Activated gamma-delta T cell treated with Interleukin-2 at 50 U/mL for 16 hours (primary cell): Measurements from ENCODE around the gene F11R.
"Not testable (repeated sequence)": the region's sequence is repeated elsewhere in the genome, so short reads cannot be mapped to it uniquely, and the experiment has no call there.

ENCODE experiments used
- DNase-seq: peaks from one replicate; pipeline ENCODE4 v3.0.0-alpha.2; 2020

F11R gene

GRCh38 chr1:160956966-160957365 is 64.0 kb downstream of the F11R start:
- DNase-seq, result no peak

GRCh38 chr1:160954158-160955104 is 66.5 kb downstream of the F11R start, which contains the start of gene ITLN2:
ITLN2 (minus strand) TSS chr1:160954809; CDS start chr1:160954741, 68 bp downstream.
- peak; percentile 40 for DNase-seq

DNA sequence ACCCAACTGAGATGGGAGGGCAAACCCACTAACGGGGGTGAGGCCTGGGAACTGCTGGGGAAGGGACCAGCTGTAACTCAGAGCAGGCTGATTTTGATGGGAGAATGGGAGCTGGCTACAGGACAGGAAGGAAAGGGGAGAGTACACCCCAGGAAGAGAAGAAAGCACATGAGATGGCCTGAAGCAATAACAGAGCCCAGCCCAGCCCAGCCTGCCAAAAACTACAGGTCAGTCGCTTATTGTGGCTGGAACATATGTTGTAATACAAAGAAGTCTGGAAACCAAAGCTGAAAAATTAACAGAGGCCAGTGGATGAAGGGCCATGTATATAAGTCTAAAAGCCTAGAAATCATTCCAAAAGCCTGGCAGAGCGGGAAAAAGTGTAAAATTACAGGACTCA is 67.9 kb downstream of the F11R start:
- DNase-seq, result no peak

DNA sequence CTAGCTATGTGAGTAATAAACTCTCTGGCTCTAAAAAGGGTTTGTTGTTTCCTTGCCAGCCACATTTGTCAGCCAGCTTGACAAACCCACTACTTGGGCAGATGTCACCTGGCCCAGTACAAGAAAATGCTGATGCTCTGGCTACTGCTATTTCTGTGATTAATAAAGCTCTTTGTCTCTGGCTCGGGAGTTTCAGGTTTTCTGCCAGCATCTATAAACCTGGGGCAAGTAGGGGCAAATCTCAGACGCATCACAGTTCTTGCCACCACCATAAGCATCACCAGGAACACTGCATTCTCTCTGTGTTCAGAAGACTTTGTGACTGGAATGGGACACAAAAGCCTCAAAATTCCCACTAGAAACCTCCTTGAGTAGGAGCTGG is 68.8 kb downstream of the F11R start:
- no peak for DNase-seq

GRCh38 chr1:160951443-160952128 is 69.4 kb downstream of the F11R start:
- DNase-seq, result peak; percentile 74

DNA sequence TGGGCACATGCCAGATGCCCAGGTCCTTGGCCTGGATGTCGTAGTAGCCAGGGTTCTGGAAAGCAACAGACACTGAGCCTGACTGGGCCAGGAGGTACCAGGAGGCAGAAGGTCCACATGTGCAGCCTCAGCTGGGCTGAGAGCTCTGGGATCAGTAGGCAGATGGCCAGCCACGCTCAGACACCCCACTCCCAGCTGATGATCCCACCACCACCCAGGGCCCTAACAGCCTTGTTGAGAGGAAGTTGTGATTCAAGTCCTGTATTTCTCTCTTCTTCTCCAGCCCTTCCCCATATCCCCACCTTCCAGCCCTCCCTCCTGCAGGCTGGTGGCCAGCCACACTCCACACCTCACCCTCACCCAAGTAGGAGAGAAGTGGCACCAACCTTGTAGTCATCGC is 70.3 kb downstream of the F11R start:
- DNase-seq, result no peak

DNA sequence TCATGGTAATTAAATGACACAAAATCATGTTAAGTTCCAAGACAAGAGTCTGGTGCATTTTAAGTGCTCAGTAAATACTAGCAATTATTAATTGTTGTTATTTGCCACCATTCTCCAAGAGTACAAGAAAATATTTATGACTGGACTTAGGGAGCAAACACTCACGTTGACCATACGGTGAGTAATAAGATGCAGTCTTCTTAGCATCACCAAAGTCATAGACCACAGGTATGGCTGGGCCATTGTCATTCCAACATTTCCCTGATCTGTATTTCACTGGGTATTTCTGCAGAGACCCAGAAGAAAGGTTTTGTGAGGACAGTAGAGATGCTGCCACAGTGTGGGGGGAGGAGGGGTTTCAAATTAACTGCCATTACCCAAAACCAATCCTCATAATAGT is 71.1 kb downstream of the F11R start:
- DNase-seq, result no peak

DNA sequence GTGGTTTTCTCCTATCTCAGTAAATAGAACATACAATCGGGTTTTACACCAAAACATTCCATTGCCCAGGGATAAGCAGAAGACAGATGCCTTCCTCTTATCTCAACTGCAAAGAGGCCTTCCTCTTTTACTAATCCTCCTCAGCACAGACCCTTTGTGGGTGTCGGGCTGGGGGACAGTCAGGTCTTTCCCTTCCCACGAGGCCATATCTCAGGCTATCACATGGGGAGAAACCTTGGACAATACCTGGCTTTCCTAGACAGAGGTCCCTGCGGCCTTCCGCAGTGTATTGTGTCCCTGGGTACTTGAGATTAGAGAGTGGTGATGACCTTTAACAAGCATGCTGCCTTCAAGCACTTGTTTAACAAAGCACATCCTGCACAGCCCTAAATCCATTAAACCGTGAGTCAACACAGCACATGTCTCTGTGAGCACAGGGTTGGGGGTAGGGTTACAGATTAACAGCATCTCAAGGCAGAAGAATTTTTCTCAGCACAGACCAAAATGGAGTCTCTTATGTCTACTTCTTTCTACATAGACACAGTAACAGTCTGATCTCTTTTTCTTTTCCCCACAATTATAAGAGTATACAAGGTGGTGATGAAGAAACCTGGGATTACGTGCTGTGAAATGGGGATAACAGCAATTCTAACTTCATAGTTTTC is 71.6 kb downstream of the F11R start:
- DNase-seq, result not testable (repeated sequence)

DNA sequence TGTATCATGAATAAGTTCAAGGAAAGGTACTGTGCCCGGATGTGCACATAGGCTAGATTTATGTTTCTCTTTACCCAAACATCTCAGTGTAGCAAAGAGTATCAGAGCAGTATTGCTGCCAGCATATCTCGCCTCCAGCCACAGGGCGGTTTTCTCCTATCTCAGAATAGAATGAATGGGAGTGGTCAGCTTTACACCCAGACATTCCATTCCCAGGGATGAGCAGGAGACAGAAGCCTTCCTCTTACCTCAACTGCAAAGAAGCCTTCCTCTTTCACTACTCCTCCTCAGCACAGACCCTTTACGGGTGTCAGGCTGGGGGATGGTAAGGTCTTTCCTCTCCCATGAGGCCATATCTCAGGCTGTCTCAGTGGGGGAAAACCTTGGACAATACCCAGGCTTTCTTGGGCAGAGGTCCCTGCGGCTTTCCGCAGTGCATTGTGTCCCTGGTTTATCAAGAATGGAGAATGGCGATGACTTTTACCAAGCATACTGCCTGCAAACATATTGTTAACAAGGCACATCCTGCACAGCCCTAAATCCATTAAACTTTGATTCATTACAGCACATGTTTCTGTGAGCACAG is 73.7 kb downstream of the F11R start:
- DNase-seq, result not testable (repeated sequence)

GRCh38 chr1:160945881-160946280 is 75.1 kb downstream of the F11R start:
- not testable (repeated sequence) for DNase-seq
